Mesenchymal stem cell (in vitro differentiated cells and primary cell): ENCODE data around the gene IL1RAPL1.

Source experiments
- DNase-seq: peaks from one replicate; pipeline ENCODE4 v3.0.0-alpha.2; 2013
- H2AFZ ChIP-seq: one replicate; pipeline ENCODE4 v1.6.1; 2013; ENCODE audit warnings: low read depth, mild to moderate bottlenecking, control low read depth, inconsistent platforms, low read length, moderate library complexity
- H2AK5ac ChIP-seq: 2 replicates; pipeline ENCODE4 v1.6.1; 2013; ENCODE audit warnings: low read length, moderate library complexity, mild to moderate bottlenecking, inconsistent platforms; ENCODE audit not compliant: severe bottlenecking
- H2BK120ac ChIP-seq: one replicate; pipeline ENCODE4 v1.6.1; 2013; ENCODE audit warnings: low read depth, mild to moderate bottlenecking, inconsistent platforms, low read length, moderate library complexity
- H2BK12ac ChIP-seq, 2 experiments: one replicate each; pipeline ENCODE4 v1.6.1; 2013; ENCODE audit warnings: inconsistent platforms in 2 of 2, low read length in 2 of 2, mild to moderate bottlenecking in 2 of 2, moderate library complexity in 2 of 2, control low read depth in 1 of 2
- H2BK15ac ChIP-seq: one replicate; pipeline ENCODE4 v1.6.1; 2013; ENCODE audit warnings: mild to moderate bottlenecking, low read depth, inconsistent platforms; ENCODE audit not compliant: poor library complexity, severe bottlenecking
- H2BK5ac ChIP-seq: 2 replicates; pipeline ENCODE4 v1.6.1; 2013; ENCODE audit warnings: low read depth, mild to moderate bottlenecking, low read length, control low read depth, inconsistent platforms; ENCODE audit not compliant: poor library complexity, severe bottlenecking
- H3K14ac ChIP-seq, 2 experiments: one replicate each; pipeline ENCODE4 v1.6.1; 2013; ENCODE audit warnings: inconsistent platforms in 2 of 2, low read length in 2 of 2, control low read depth in 1 of 2, mild to moderate bottlenecking in 1 of 2, moderate library complexity in 1 of 2
- H3K18ac ChIP-seq, 2 experiments: one replicate each; pipeline ENCODE4 v1.6.1; 2013; ENCODE audit warnings: inconsistent platforms in 2 of 2, low read length in 2 of 2, control low read depth in 1 of 2, low read depth in 1 of 2, mild to moderate bottlenecking in 1 of 2
- H3K23ac ChIP-seq, 2 experiments: one replicate each; pipeline ENCODE4 v1.6.1; 2013; ENCODE audit warnings: inconsistent platforms in 2 of 2, low read length in 2 of 2, mild to moderate bottlenecking in 2 of 2, moderate library complexity in 2 of 2, control low read depth in 1 of 2
- H3K27ac ChIP-seq: 2 replicates; pipeline ENCODE4 v1.5.1; 2013; ENCODE audit warnings: mild to moderate bottlenecking, moderate library complexity, low read length, control low read depth, inconsistent platforms; ENCODE audit not compliant: poor library complexity, severe bottlenecking
- H3K27me3 ChIP-seq, 2 experiments: 2 replicates each; pipeline versions ENCODE4 v1.6.1 to v1.7.0; 2013; ENCODE audit warnings: low read length in 2 of 2, mild to moderate bottlenecking in 2 of 2, moderate library complexity in 2 of 2, control low read depth in 1 of 2, inconsistent platforms in 1 of 2; ENCODE audit not compliant: control insufficient read depth in 1 of 2, insufficient read depth in 1 of 2
- H3K36me3 ChIP-seq, 2 experiments: 2 replicates each; pipeline versions ENCODE4 v1.6.1 to v1.7.0; 2013; ENCODE audit warnings: low read length in 2 of 2, control low read depth in 1 of 2, inconsistent platforms in 1 of 2, low read depth in 1 of 2, mild to moderate bottlenecking in 1 of 2; ENCODE audit not compliant: insufficient read depth in 2 of 2, control insufficient read depth in 1 of 2
- H3K4ac ChIP-seq, 2 experiments: one replicate each; pipeline ENCODE4 v1.6.1; 2013; ENCODE audit warnings: inconsistent platforms in 2 of 2, low read length in 2 of 2, mild to moderate bottlenecking in 2 of 2, moderate library complexity in 2 of 2, control low read depth in 1 of 2, low read depth in 1 of 2
- H3K4me1 ChIP-seq: 2 replicates; pipeline ENCODE4 v1.6.1; 2013; ENCODE audit warnings: low read depth, low read length, control low read depth; ENCODE audit not compliant: control insufficient read depth, insufficient read depth
- H3K4me2 ChIP-seq: 2 replicates; pipeline ENCODE4 v1.6.1; 2013; ENCODE audit warnings: low read length, mild to moderate bottlenecking, inconsistent platforms; ENCODE audit not compliant: poor library complexity, severe bottlenecking
- H3K4me3 ChIP-seq, 2 experiments: 2 replicates each; pipeline versions ENCODE4 v1.5.1 to v1.7.0; 2013; ENCODE audit warnings: low read length in 2 of 2, mild to moderate bottlenecking in 2 of 2, control low read depth in 1 of 2, low read depth in 1 of 2; ENCODE audit not compliant: insufficient read depth in 1 of 2
- H3K79me1 ChIP-seq: replicated peaks from 2 replicates; pipeline ENCODE4 v1.6.1; 2013; ENCODE audit warnings: mild to moderate bottlenecking, control low read depth, low read length, inconsistent platforms; ENCODE audit not compliant: poor library complexity, severe bottlenecking
- H3K9ac ChIP-seq: 2 replicates; pipeline ENCODE4 v1.7.0; 2013; ENCODE audit warnings: mild to moderate bottlenecking, low read length, moderate library complexity
- H3K9me3 ChIP-seq: 2 replicates; pipeline ENCODE4 v1.7.0; 2013; ENCODE audit warnings: mild to moderate bottlenecking, low read length; ENCODE audit not compliant: control insufficient read depth
- H4K8ac ChIP-seq: one replicate; pipeline ENCODE4 v1.6.1; 2013; ENCODE audit warnings: inconsistent platforms, mild to moderate bottlenecking, low read length, moderate library complexity
- H4K91ac ChIP-seq: one replicate; pipeline ENCODE4 v1.6.1; 2013; ENCODE audit warnings: mild to moderate bottlenecking, low read length, inconsistent platforms
- WGBS: methylation state at CpG from one replicate; pipeline ENCODE4 v1.1.7; 2013; ENCODE audit warnings: mixed read lengths; 5-methylcytosine and 5-hydroxymethylcytosine counted together

IL1RAPL1 gene

GRCh38 chrX:28659269-28659668 is 72.0 kb downstream of the IL1RAPL1 start:
- Histone ChIP-seq H3K9ac (no peak overlapping the region), H2BK15ac (no peak overlapping the region), H2BK12ac (no peak overlapping the region), H4K8ac (no peak overlapping the region), H3K27me3 (no peaks in the 10 kb centered on the region), H2AFZ (no peak overlapping the region), H3K23ac (no peak overlapping the region), H2AK5ac (no peak overlapping the region), H3K4me1 (no peaks in the 10 kb centered on the region), H2BK120ac (no peak overlapping the region), H3K4me2 (no peak overlapping the region), H3K9me3 (peaks cover 5% of the 10 kb centered on the region), H3K36me3 (no peaks in the 10 kb centered on the region), H3K4ac (no peak overlapping the region), H4K91ac (no peak overlapping the region), H3K14ac (no peak overlapping the region), H3K4me3 (no peak overlapping the region), H2BK5ac (no peak overlapping the region), H3K27ac (no peak overlapping the region), H3K79me1 (no peaks in the 10 kb centered on the region), H3K18ac (no peak overlapping the region)
- DNase-seq = no peak
- 63% methylated on average over 8 of the region's 23 CpGs for WGBS

GRCh38 chrX:28665778-28666177 is 78.5 kb downstream of the IL1RAPL1 start:
- Histone ChIP-seq H2AK5ac (no peak overlapping the region), H3K4ac (no peak overlapping the region), H3K79me1 (no peaks in the 10 kb centered on the region), H3K27ac (no peak overlapping the region), H2BK120ac (no peak overlapping the region), H2AFZ (no peak overlapping the region), H3K4me1 (no peaks in the 10 kb centered on the region), H3K27me3 (no peaks in the 10 kb centered on the region), H3K18ac (no peak overlapping the region), H3K23ac (no peak overlapping the region), H4K91ac (no peak overlapping the region), H3K4me3 (no peak overlapping the region), H2BK5ac (no peak overlapping the region), H2BK12ac (no peak overlapping the region), H3K4me2 (no peak overlapping the region), H2BK15ac (no peak overlapping the region), H3K9ac (no peak overlapping the region), H3K14ac (no peak overlapping the region), H4K8ac (no peak overlapping the region), H3K9me3 (no peaks in the 10 kb centered on the region), H3K36me3 (no peaks in the 10 kb centered on the region)
- DNase-seq = no peak
- WGBS = 96% methylated on average over 9 of the region's 10 CpGs

- H3K9ac ChIP-seq = no peak overlapping the region
- H3K9me3 ChIP-seq = no peaks in the 10 kb centered on the region
- no peak for DNase-seq
- H2BK120ac ChIP-seq = no peak overlapping the region
- H3K4me2 ChIP-seq = no peak overlapping the region
- H4K8ac ChIP-seq = no peak overlapping the region
- H2BK12ac ChIP-seq = no peak overlapping the region
- no peak overlapping the region for H4K91ac ChIP-seq
- no peaks in the 10 kb centered on the region for H3K4me1 ChIP-seq
- no peak overlapping the region for H3K4me3 ChIP-seq
- no peak overlapping the region for H3K4ac ChIP-seq
- no peak overlapping the region for H2BK5ac ChIP-seq
- WGBS = 83% methylated on average over 6 of the region's 13 CpGs
- H2AK5ac ChIP-seq = no peak overlapping the region
- H3K27ac ChIP-seq = no peak overlapping the region
- H3K36me3 ChIP-seq = no peaks in the 10 kb centered on the region
- H3K79me1 ChIP-seq = no peaks in the 10 kb centered on the region
- no peaks in the 10 kb centered on the region for H3K27me3 ChIP-seq
- H3K14ac ChIP-seq = no peak overlapping the region
- H3K23ac ChIP-seq = no peak overlapping the region
- H3K18ac ChIP-seq = no peak overlapping the region
- H2AFZ ChIP-seq = no peak overlapping the region
- no peak overlapping the region for H2BK15ac ChIP-seq
Measured at GRCh38 chrX:28668303-28668702, 81.1 kb downstream of the IL1RAPL1 start.

GRCh38 chrX:28668957-28669356 is 81.7 kb downstream of the IL1RAPL1 start:
- H3K36me3 ChIP-seq = no peaks in the 10 kb centered on the region
- no peak overlapping the region for H2BK12ac ChIP-seq
- H3K79me1 ChIP-seq = no peaks in the 10 kb centered on the region
- H3K4ac ChIP-seq = no peak overlapping the region
- H2BK5ac ChIP-seq = no peak overlapping the region
- H3K9ac ChIP-seq = no peak overlapping the region
- H2AK5ac ChIP-seq = no peak overlapping the region
- no peak overlapping the region for H3K18ac ChIP-seq
- H3K9me3 ChIP-seq = no peaks in the 10 kb centered on the region
- H3K4me1 ChIP-seq = no peaks in the 10 kb centered on the region
- no peak overlapping the region for H3K4me3 ChIP-seq
- no peak overlapping the region for H3K27ac ChIP-seq
- H4K8ac ChIP-seq = no peak overlapping the region
- no peak overlapping the region for H2BK15ac ChIP-seq
- 98% methylated on average over 2 of the region's 4 CpGs for WGBS
- H4K91ac ChIP-seq = no peak overlapping the region
- H3K14ac ChIP-seq = no peak overlapping the region
- H2BK120ac ChIP-seq = no peak overlapping the region
- no peak overlapping the region for H3K23ac ChIP-seq
- DNase-seq = no peak
- no peak overlapping the region for H2AFZ ChIP-seq
- no peaks in the 10 kb centered on the region for H3K27me3 ChIP-seq
- no peak overlapping the region for H3K4me2 ChIP-seq
